ENCODE results near the gene APOBEC3B. TPM values are rescaled to one million over a fixed set of nuclear protein-coding genes. Genes with fewer than 3 reads are reported as not detected.

Gene APOBEC3B
- total RNA-seq, 1 donor from 2014 or later, result 12.3 TPM

GRCh38 chr22:38947321-38948140, 34.6 kb upstream of the APOBEC3B start:
- H3K27ac Mint-ChIP-seq (ENCODE audit: unreplicated experiment), result no peak overlapping the region
- peaks cover 4% of the 10 kb centered on the region for H3K4me1 Mint-ChIP-seq
- H3K9me3 Mint-ChIP-seq, result no peaks in the 10 kb centered on the region
- no peak for DNase-seq (ENCODE audit: low read depth, low spot score)
- TF ChIP-seq CTCF (conservative IDR thresholded peaks at IDR 0.05), result no peak
- no peaks in the 10 kb centered on the region for H3K36me3 Mint-ChIP-seq (ENCODE audit: low read depth)
- no peak overlapping the region for H3K4me3 Mint-ChIP-seq
- H3K27me3 Mint-ChIP-seq (ENCODE audit: low read depth), result peaks cover 39% of the 10 kb centered on the region

GRCh38 chr22:38948181-38948940, 33.8 kb upstream of the APOBEC3B start:
- Mint-ChIP-seq H3K4me1 (peaks cover 4% of the 10 kb centered on the region), H3K4me3 (no peak overlapping the region), H3K9me3 (no peaks in the 10 kb centered on the region), H3K36me3 (ENCODE audit: low read depth) (no peaks in the 10 kb centered on the region), H3K27ac (ENCODE audit: unreplicated experiment) (no peak overlapping the region), H3K27me3 (ENCODE audit: low read depth) (peaks cover 35% of the 10 kb centered on the region)
- no peak for DNase-seq (ENCODE audit: low read depth, low spot score)
- TF ChIP-seq CTCF (conservative IDR thresholded peaks at IDR 0.05), result no peak

GRCh38 chr22:38949889-38950405, 32.2 kb upstream of the APOBEC3B start:
- Mint-ChIP-seq H3K9me3 (no peaks in the 10 kb centered on the region), H3K27ac (ENCODE audit: unreplicated experiment) (no peak overlapping the region), H3K27me3 (ENCODE audit: low read depth) (peaks cover 23% of the 10 kb centered on the region), H3K4me1 (peaks cover 4% of the 10 kb centered on the region), H3K36me3 (ENCODE audit: low read depth) (no peaks in the 10 kb centered on the region), H3K4me3 (no peak overlapping the region)
- TF ChIP-seq CTCF (conservative IDR thresholded peaks at IDR 0.05), result no peak
- no peak for DNase-seq (ENCODE audit: low read depth, low spot score)

- no peak for TF ChIP-seq CTCF (conservative IDR thresholded peaks at IDR 0.05)
- peaks cover 18% of the 10 kb centered on the region for H3K27me3 Mint-ChIP-seq (ENCODE audit: low read depth)
- DNase-seq (ENCODE audit: low read depth, low spot score), result no peak
These were observed 31.4 kb upstream of the APOBEC3B start for GRCh38 chr22:38950527-38951295.

GRCh38 chr22:38951734-38952133, 30.4 kb upstream of the APOBEC3B start:
- DNase-seq (ENCODE audit: low read depth, low spot score), result no peak
- no peak for TF ChIP-seq CTCF (conservative IDR thresholded peaks at IDR 0.05)
- H3K36me3 Mint-ChIP-seq (ENCODE audit: low read depth), result no peaks in the 10 kb centered on the region
- H3K9me3 Mint-ChIP-seq, result no peaks in the 10 kb centered on the region
- no peak overlapping the region for H3K4me3 Mint-ChIP-seq
- H3K4me1 Mint-ChIP-seq, result peaks cover 4% of the 10 kb centered on the region
- H3K27me3 Mint-ChIP-seq (ENCODE audit: low read depth), result peaks cover 12% of the 10 kb centered on the region
- no peak overlapping the region for H3K27ac Mint-ChIP-seq (ENCODE audit: unreplicated experiment)

More at GRCh38 chr22:38950527-38951295, 31.4 kb upstream of the APOBEC3B start:
- Mint-ChIP-seq H3K4me1 (peaks cover 4% of the 10 kb centered on the region), H3K36me3 (ENCODE audit: low read depth) (no peaks in the 10 kb centered on the region), H3K27ac (ENCODE audit: unreplicated experiment) (no peak overlapping the region), H3K4me3 (no peak overlapping the region), H3K9me3 (no peaks in the 10 kb centered on the region)
